ENCODE results near the gene SLC25A14.

The SLC25A14 gene

GRCh38 chrX:130385520-130385919 is 45.8 kb downstream of the SLC25A14 start, which contains the start of gene GPR119:
Gene GPR119 (minus strand): TSS chrX:130385674. CDS start chrX:130385447, 227 bp downstream.
- Histone ChIP-seq H3K36me3 (ENCODE audit: control insufficient read depth in 1 of 2, insufficient read depth in 2 of 2, low read length in 2 of 2) (no peaks in the 10 kb centered on the region), H3K4me3 (ENCODE audit: low read depth in 1 of 2, low read length in 2 of 2) (no peak within 1 kb of the TSS), H3K9me3 (ENCODE audit: control insufficient read depth in 1 of 2, low read length in 2 of 2) (no peaks in the 10 kb centered on the region), H3K4me1 (ENCODE audit: control insufficient read depth in 1 of 2, insufficient read depth in 2 of 2, low read length in 2 of 2) (no peaks in the 10 kb centered on the region), H3K27ac (ENCODE audit: low read length) (no peak within 1 kb of the TSS), H3K27me3 (ENCODE audit: low read depth, low read length) (no peaks in the 10 kb centered on the region)

DNA sequence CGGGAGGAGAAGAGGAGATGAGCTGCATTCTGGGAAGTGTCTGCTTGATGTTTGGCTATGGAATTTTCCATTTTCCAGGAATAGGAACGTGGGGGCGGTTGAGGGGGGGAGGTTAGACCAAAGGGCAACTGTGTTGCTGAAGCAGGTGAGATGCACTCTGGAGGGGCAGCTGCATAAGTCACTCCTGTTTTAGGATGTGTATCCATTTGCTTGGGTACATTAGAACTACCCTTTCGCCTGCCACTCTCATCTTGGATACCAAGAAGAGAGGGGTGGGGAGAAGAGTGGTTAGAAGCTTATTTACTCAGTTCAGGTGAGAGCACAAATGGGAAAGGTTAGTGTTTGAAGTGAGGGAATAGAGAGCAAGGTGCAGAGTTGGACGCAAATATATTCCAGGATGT is 46.7 kb downstream of the SLC25A14 start:
- Histone ChIP-seq H3K4me1 (ENCODE audit: control insufficient read depth in 1 of 2, insufficient read depth in 2 of 2, low read length in 2 of 2) (no peaks in the 10 kb centered on the region), H3K4me3 (ENCODE audit: low read depth in 1 of 2, low read length in 2 of 2) (no peak overlapping the region), H3K27me3 (ENCODE audit: low read depth, low read length) (no peaks in the 10 kb centered on the region), H3K27ac (ENCODE audit: low read length) (no peak overlapping the region), H3K36me3 (ENCODE audit: control insufficient read depth in 1 of 2, insufficient read depth in 2 of 2, low read length in 2 of 2) (no peaks in the 10 kb centered on the region), H3K9me3 (ENCODE audit: control insufficient read depth in 1 of 2, low read length in 2 of 2) (no peaks in the 10 kb centered on the region)

GRCh38 chrX:130393451-130394074 is 53.8 kb downstream of the SLC25A14 start:
- H3K4me1 ChIP-seq (ENCODE audit: control insufficient read depth in 1 of 2, insufficient read depth in 2 of 2, low read length in 2 of 2) = no peaks in the 10 kb centered on the region
- no peak overlapping the region for H3K4me3 ChIP-seq (ENCODE audit: low read depth in 1 of 2, low read length in 2 of 2)
- H3K9me3 ChIP-seq (ENCODE audit: control insufficient read depth in 1 of 2, low read length in 2 of 2) = no peaks in the 10 kb centered on the region
- no peaks in the 10 kb centered on the region for H3K36me3 ChIP-seq (ENCODE audit: control insufficient read depth in 1 of 2, insufficient read depth in 2 of 2, low read length in 2 of 2)
- no peak overlapping the region for H3K27ac ChIP-seq (ENCODE audit: low read length)
- no peaks in the 10 kb centered on the region for H3K27me3 ChIP-seq (ENCODE audit: low read depth, low read length)

DNA sequence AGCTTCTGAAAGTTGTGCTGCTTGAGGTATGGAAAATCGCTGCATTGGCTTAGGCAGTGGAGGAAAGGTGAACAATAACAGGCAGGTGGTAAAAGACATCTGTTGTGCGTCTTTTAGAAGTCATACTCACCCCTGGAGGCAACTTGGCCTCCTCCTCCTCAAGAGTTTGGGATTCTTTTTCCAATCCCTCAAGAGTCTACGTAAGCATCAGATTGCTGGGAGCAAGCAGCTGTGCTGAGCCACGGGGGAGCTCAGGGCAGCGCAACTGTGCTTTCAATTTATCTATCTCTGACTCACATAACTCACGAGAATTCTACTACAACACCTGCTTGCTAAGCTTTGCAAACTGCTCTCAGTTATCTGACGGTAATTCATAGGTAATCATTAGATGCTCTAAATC is 55.6 kb downstream of the SLC25A14 start:
- Histone ChIP-seq H3K4me1 (ENCODE audit: control insufficient read depth in 1 of 2, insufficient read depth in 2 of 2, low read length in 2 of 2) (no peaks in the 10 kb centered on the region), H3K27me3 (ENCODE audit: low read depth, low read length) (no peaks in the 10 kb centered on the region), H3K4me3 (ENCODE audit: low read depth in 1 of 2, low read length in 2 of 2) (no peak overlapping the region), H3K36me3 (ENCODE audit: control insufficient read depth in 1 of 2, insufficient read depth in 2 of 2, low read length in 2 of 2) (no peaks in the 10 kb centered on the region), H3K9me3 (ENCODE audit: control insufficient read depth in 1 of 2, low read length in 2 of 2) (no peaks in the 10 kb centered on the region), H3K27ac (ENCODE audit: low read length) (no peak overlapping the region)

DNA sequence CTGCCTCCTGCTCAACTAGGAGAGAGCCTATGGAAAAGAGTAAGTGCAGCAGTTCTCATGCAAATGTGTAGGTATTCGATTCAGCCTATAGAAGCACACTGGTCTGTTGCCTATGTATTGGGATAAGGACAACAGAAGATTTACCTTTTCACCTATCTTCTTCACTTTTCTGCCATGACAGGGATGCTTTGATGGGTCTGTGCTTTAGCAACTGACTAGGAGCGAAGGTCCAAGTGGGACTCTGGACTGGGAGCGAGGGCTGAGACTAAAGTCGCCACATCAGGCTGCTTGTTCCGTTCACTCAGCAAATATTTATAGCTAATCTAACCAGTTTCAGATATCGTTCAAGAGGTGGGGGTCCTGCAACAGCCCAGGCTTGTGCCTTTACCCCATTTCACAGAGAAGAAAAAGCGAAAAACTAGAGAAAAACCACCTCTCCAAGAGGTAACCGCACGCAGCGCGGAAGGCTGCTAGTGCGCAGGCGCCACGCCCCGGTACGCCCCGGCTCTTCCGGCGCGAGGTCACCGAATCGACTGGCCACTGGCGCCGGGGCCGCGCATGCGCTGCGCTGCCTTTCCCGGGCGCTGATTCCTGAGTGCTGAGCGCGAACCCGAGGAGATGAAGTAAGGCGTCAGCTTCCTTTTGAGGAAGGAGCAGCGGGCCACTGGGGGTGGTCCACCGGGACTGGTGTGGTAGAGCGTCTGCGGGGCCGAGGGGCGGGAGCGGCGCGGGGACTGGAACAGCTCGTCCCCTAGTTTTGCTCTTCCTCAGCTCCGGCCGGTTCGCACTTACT is 61.9 kb downstream of the SLC25A14 start, which contains the start of gene RBMX2:
Gene RBMX2 (plus strand): TSS at position 573 of the 793 bp plus-strand sequence. CDS start 46 bp downstream, at position 619.
- Histone ChIP-seq H3K9me3 (ENCODE audit: control insufficient read depth in 1 of 2, low read length in 2 of 2) (no peaks in the 10 kb centered on the region), H3K36me3 (ENCODE audit: control insufficient read depth in 1 of 2, insufficient read depth in 2 of 2, low read length in 2 of 2) (peaks cover 3 to 10% of the 10 kb centered on the region in 2 donors), H3K27me3 (ENCODE audit: low read depth, low read length) (no peaks in the 10 kb centered on the region), H3K4me3 (ENCODE audit: low read depth in 1 of 2, low read length in 2 of 2) (peak within 1 kb of the TSS; percentile 75 to 90), H3K4me1 (ENCODE audit: control insufficient read depth in 1 of 2, insufficient read depth in 2 of 2, low read length in 2 of 2) (peaks cover 0 to 15% of the 10 kb centered on the region in 2 donors), H3K27ac (ENCODE audit: low read length) (peak within 1 kb of the TSS; percentile 77)

DNA sequence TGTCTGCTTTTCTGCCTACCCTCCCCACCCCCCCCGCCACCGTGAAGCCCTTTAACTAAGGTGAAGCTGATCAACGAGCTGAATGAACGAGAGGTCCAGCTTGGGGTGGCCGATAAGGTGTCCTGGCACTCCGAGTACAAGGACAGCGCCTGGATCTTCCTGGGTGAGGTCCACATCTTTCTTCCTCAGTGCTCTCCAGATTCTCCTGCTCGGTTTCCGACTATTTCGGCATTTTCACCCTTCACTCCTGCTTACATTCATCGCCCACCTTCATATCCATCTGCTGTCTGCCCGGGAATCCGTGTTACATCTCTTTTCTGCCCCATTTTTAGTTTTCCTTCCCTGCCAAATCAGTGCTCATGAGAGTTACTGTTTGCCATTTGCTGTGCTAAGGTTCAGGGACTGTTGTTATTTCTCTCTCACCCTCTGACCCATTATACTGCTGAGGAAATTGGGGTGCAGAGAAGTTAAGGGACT is 62.5 kb downstream of the SLC25A14 start:
- Histone ChIP-seq H3K27me3 (ENCODE audit: low read depth, low read length) (no peaks in the 10 kb centered on the region), H3K9me3 (ENCODE audit: control insufficient read depth in 1 of 2, low read length in 2 of 2) (no peaks in the 10 kb centered on the region), H3K36me3 (ENCODE audit: control insufficient read depth in 1 of 2, insufficient read depth in 2 of 2, low read length in 2 of 2) (peaks cover 3 to 10% of the 10 kb centered on the region in 2 donors), H3K4me3 (ENCODE audit: low read depth in 1 of 2, low read length in 2 of 2) (peak overlapping the region; percentile 75 to 90), H3K27ac (ENCODE audit: low read length) (peak overlapping the region; percentile 51), H3K4me1 (ENCODE audit: control insufficient read depth in 1 of 2, insufficient read depth in 2 of 2, low read length in 2 of 2) (peaks cover 0 to 15% of the 10 kb centered on the region in 2 donors)

DNA sequence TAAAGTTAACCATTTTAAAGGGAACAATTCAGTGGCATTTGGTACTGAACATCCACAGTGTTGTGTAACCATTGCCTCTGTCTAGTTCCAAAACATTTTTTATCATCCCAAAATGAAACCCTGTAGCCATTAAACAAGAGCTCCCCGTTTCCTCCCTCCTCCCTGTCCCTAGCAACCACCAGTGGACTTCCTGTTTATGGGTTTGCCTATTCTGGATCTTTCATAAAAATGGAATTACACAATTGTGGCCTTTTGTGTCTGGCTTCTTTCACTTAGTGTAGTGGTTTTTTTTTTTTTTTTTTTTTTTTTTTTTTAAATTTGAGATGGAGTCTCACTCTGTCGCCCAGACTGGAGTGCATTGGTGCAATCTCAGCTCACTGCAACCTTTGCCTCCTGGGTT is 73.7 kb downstream of the SLC25A14 start:
- Histone ChIP-seq H3K36me3 (ENCODE audit: control insufficient read depth in 1 of 2, insufficient read depth in 2 of 2, low read length in 2 of 2) (peaks cover 18 to 35% of the 10 kb centered on the region in 2 donors), H3K4me3 (ENCODE audit: low read depth in 1 of 2, low read length in 2 of 2) (no peak overlapping the region), H3K27ac (ENCODE audit: low read length) (no peak overlapping the region), H3K4me1 (ENCODE audit: control insufficient read depth in 1 of 2, insufficient read depth in 2 of 2, low read length in 2 of 2) (no peaks in the 10 kb centered on the region), H3K9me3 (ENCODE audit: control insufficient read depth in 1 of 2, low read length in 2 of 2) (no peaks in the 10 kb centered on the region), H3K27me3 (ENCODE audit: low read depth, low read length) (no peaks in the 10 kb centered on the region)

DNA sequence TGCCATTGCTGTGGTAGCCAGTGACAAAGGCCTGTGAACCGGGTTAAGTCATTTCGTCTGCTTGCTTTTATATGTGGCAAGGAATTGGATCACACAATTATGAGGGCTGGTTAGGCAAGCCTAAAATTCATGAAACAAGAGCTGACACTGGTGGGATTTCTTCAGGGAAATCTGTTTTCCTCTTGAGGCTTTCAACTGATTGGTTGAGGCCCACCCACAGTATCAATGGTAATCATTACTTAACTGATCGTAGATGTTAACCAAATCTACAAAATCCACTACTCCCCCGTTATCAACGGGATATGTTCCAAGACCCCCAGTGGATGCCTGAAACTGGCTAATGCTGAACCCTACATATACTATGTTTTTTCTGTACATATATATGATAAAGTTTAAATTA is 75.1 kb downstream of the SLC25A14 start:
- Histone ChIP-seq H3K27me3 (ENCODE audit: low read depth, low read length) (no peaks in the 10 kb centered on the region), H3K27ac (ENCODE audit: low read length) (no peak overlapping the region), H3K36me3 (ENCODE audit: control insufficient read depth in 1 of 2, insufficient read depth in 2 of 2, low read length in 2 of 2) (peaks cover 11 to 26% of the 10 kb centered on the region in 2 donors), H3K9me3 (ENCODE audit: control insufficient read depth in 1 of 2, low read length in 2 of 2) (no peaks in the 10 kb centered on the region), H3K4me3 (ENCODE audit: low read depth in 1 of 2, low read length in 2 of 2) (no peak overlapping the region), H3K4me1 (ENCODE audit: control insufficient read depth in 1 of 2, insufficient read depth in 2 of 2, low read length in 2 of 2) (no peaks in the 10 kb centered on the region)

GRCh38 chrX:130415201-130415600 is 75.5 kb downstream of the SLC25A14 start:
- Histone ChIP-seq H3K4me1 (ENCODE audit: control insufficient read depth in 1 of 2, insufficient read depth in 2 of 2, low read length in 2 of 2) (no peaks in the 10 kb centered on the region), H3K4me3 (ENCODE audit: low read depth in 1 of 2, low read length in 2 of 2) (no peak overlapping the region), H3K36me3 (ENCODE audit: control insufficient read depth in 1 of 2, insufficient read depth in 2 of 2, low read length in 2 of 2) (peaks cover 10 to 23% of the 10 kb centered on the region in 2 donors), H3K27ac (ENCODE audit: low read length) (no peak overlapping the region), H3K27me3 (ENCODE audit: low read depth, low read length) (no peaks in the 10 kb centered on the region), H3K9me3 (ENCODE audit: control insufficient read depth in 1 of 2, low read length in 2 of 2) (no peaks in the 10 kb centered on the region)

- Histone ChIP-seq H3K4me3 (ENCODE audit: low read depth in 1 of 2, low read length in 2 of 2) (no peak overlapping the region), H3K27me3 (ENCODE audit: low read depth, low read length) (no peaks in the 10 kb centered on the region), H3K36me3 (ENCODE audit: control insufficient read depth in 1 of 2, insufficient read depth in 2 of 2, low read length in 2 of 2) (peaks cover 0 to 9% of the 10 kb centered on the region in 2 donors), H3K4me1 (ENCODE audit: control insufficient read depth in 1 of 2, insufficient read depth in 2 of 2, low read length in 2 of 2) (no peaks in the 10 kb centered on the region), H3K27ac (ENCODE audit: low read length) (no peak overlapping the region), H3K9me3 (ENCODE audit: control insufficient read depth in 1 of 2, low read length in 2 of 2) (no peaks in the 10 kb centered on the region)
Observed at GRCh38 chrX:130416785-130417184, 77.1 kb downstream of the SLC25A14 start.

- Histone ChIP-seq H3K4me3 (ENCODE audit: low read depth in 1 of 2, low read length in 2 of 2) (no peak overlapping the region), H3K4me1 (ENCODE audit: control insufficient read depth in 1 of 2, insufficient read depth in 2 of 2, low read length in 2 of 2) (no peaks in the 10 kb centered on the region), H3K27me3 (ENCODE audit: low read depth, low read length) (no peaks in the 10 kb centered on the region), H3K27ac (ENCODE audit: low read length) (no peak overlapping the region), H3K36me3 (ENCODE audit: control insufficient read depth in 1 of 2, insufficient read depth in 2 of 2, low read length in 2 of 2) (peaks cover 0 to 3% of the 10 kb centered on the region in 2 donors), H3K9me3 (ENCODE audit: control insufficient read depth in 1 of 2, low read length in 2 of 2) (no peaks in the 10 kb centered on the region)
Observed at GRCh38 chrX:130418066-130418465, 78.3 kb downstream of the SLC25A14 start.

Data from muscle layer of duodenum (tissue), 2 donors.